ENCODE data around the gene C2orf81. TPM values are rescaled to one million over a fixed set of nuclear protein-coding genes. Genes with fewer than 3 reads are reported as not detected.

C2orf81 gene
- total RNA-seq, 1 donor from 2014 or later = 2.1 TPM

DNA sequence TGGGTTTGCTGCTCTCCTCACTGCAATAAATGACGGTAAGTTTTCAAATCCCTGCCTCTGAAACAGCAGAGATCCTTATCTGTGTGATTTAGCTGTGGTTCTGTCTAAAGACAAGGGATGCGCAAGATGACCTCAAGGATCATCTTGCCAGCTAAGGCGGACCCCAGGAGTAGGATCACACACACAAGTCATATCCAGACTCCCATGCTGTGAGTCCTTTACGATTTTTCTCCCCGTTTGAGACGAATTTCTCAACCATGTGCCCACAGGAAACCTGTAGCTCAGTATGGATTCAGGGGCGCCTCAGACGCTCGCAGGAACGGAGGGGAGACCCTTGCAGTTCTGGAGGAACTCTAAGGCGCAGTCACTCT, 30.2 kb downstream of the C2orf81 start:
- H3K4me3 Mint-ChIP-seq (ENCODE audit: unreplicated experiment) = no peak overlapping the region
- no peak for FAIRE-seq

DNA sequence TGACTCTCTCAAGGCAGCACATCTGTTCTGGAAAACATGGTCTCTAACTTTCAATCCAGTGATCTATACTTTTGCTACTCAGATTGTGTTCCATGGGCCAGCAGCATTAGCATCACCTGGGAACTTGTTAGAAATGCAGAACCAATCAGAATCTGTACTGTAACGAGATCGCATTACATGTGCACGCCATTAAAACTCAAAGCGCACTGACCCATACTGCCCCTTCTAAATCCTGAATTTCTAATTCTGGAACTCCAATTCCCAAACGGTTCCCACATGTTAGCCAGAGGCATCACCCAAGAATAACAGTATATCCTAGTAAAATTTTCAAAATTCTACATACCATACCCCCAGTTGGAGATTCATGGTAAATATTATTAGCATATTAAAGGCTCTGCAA, 30.8 kb downstream of the C2orf81 start:
- DNase-seq (ENCODE audit: low read depth) (no peak), FAIRE-seq (no peak)
- peaks cover 16% of the 10 kb centered on the region for H3K4me1 ChIP-seq (ENCODE audit: insufficient read depth, low read length)
- H3K4me3 ChIP-seq (ENCODE audit: insufficient read depth, low read depth, low read length) = peak overlapping the region; percentile 92
- no peak overlapping the region for H3K27ac ChIP-seq (ENCODE audit: low read depth, low read length)
- TF ChIP-seq EZH2 (IDR thresholded peaks at IDR 0.05; ENCODE audit: insufficient read depth, low read length) = no peak
- TF ChIP-seq, protein P1, sequence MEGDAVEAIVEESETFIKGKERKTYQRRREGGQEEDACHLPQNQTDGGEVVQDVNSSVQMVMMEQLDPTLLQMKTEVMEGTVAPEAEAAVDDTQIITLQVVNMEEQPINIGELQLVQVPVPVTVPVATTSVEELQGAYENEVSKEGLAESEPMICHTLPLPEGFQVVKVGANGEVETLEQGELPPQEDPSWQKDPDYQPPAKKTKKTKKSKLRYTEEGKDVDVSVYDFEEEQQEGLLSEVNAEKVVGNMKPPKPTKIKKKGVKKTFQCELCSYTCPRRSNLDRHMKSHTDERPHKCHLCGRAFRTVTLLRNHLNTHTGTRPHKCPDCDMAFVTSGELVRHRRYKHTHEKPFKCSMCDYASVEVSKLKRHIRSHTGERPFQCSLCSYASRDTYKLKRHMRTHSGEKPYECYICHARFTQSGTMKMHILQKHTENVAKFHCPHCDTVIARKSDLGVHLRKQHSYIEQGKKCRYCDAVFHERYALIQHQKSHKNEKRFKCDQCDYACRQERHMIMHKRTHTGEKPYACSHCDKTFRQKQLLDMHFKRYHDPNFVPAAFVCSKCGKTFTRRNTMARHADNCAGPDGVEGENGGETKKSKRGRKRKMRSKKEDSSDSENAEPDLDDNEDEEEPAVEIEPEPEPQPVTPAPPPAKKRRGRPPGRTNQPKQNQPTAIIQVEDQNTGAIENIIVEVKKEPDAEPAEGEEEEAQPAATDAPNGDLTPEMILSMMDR (IDR thresholded peaks at IDR 0.05; ENCODE audit: insufficient read depth, low read depth, low read length) = no peak
- H3K9me3 ChIP-seq (ENCODE audit: insufficient read depth, low read depth, low read length) = no peaks in the 10 kb centered on the region
- H3K9ac ChIP-seq (ENCODE audit: low read length) = peak overlapping the region; percentile 98
- no peaks in the 10 kb centered on the region for H3K36me3 Mint-ChIP-seq (ENCODE audit: low read depth, unreplicated experiment)
- H3K9me3 Mint-ChIP-seq (ENCODE audit: unreplicated experiment) = no peaks in the 10 kb centered on the region
- H4K20me1 ChIP-seq (ENCODE audit: insufficient read depth, low read length) = peaks cover 49% of the 10 kb centered on the region
- peaks cover 63% of the 10 kb centered on the region for H3K79me2 ChIP-seq (ENCODE audit: insufficient read depth, low read length)
- no peaks in the 10 kb centered on the region for H3K27me3 Mint-ChIP-seq (ENCODE audit: low read depth, unreplicated experiment)
- H3K27me3 ChIP-seq (ENCODE audit: insufficient read depth, low read length) = no peaks in the 10 kb centered on the region
- no peak overlapping the region for H2AFZ ChIP-seq (ENCODE audit: low read depth, low read length)
- H3K36me3 ChIP-seq (ENCODE audit: insufficient read depth, low read length) = no peaks in the 10 kb centered on the region
- no peak overlapping the region for H3K4me3 Mint-ChIP-seq (ENCODE audit: unreplicated experiment)
- H3K27ac Mint-ChIP-seq (ENCODE audit: unreplicated experiment) = no peak overlapping the region
- peak overlapping the region; percentile 92 for H3K4me2 ChIP-seq (ENCODE audit: low read length)
- H3K4me1 Mint-ChIP-seq (ENCODE audit: low read depth, unreplicated experiment) = peaks cover 4% of the 10 kb centered on the region

More for the DNA sequence above, 30.2 kb downstream of the C2orf81 start:
- peaks cover 45% of the 10 kb centered on the region for H4K20me1 ChIP-seq (ENCODE audit: insufficient read depth, low read length)
- H3K27ac Mint-ChIP-seq (ENCODE audit: unreplicated experiment) = peak overlapping the region; percentile 66
- peak; percentile 18 for DNase-seq (ENCODE audit: low read depth)
- peak overlapping the region; percentile 99 for H3K27ac ChIP-seq (ENCODE audit: low read depth, low read length)
- no peaks in the 10 kb centered on the region for H3K9me3 ChIP-seq (ENCODE audit: insufficient read depth, low read depth, low read length)
- H3K4me1 ChIP-seq (ENCODE audit: insufficient read depth, low read length) = peaks cover 16% of the 10 kb centered on the region
- H3K36me3 ChIP-seq (ENCODE audit: insufficient read depth, low read length) = no peaks in the 10 kb centered on the region
- no peak for TF ChIP-seq EZH2 (IDR thresholded peaks at IDR 0.05; ENCODE audit: insufficient read depth, low read length)
- TF ChIP-seq, protein P1 (IDR thresholded peaks at IDR 0.05; ENCODE audit: insufficient read depth, low read depth, low read length) = no peak
- no peaks in the 10 kb centered on the region for H3K9me3 Mint-ChIP-seq (ENCODE audit: unreplicated experiment)
- peaks cover 57% of the 10 kb centered on the region for H3K79me2 ChIP-seq (ENCODE audit: insufficient read depth, low read length)
- H3K4me3 ChIP-seq (ENCODE audit: insufficient read depth, low read depth, low read length) = peak overlapping the region; percentile 92
- H3K9ac ChIP-seq (ENCODE audit: low read length) = peak overlapping the region; percentile 98
- H3K36me3 Mint-ChIP-seq (ENCODE audit: low read depth, unreplicated experiment) = no peaks in the 10 kb centered on the region
- H3K27me3 Mint-ChIP-seq (ENCODE audit: low read depth, unreplicated experiment) = no peaks in the 10 kb centered on the region
- H3K27me3 ChIP-seq (ENCODE audit: insufficient read depth, low read length) = no peaks in the 10 kb centered on the region
- H3K4me2 ChIP-seq (ENCODE audit: low read length) = peak overlapping the region; percentile 92
- H2AFZ ChIP-seq (ENCODE audit: low read depth, low read length) = peak overlapping the region; percentile 97
- peaks cover 4% of the 10 kb centered on the region for H3K4me1 Mint-ChIP-seq (ENCODE audit: low read depth, unreplicated experiment)

DNA sequence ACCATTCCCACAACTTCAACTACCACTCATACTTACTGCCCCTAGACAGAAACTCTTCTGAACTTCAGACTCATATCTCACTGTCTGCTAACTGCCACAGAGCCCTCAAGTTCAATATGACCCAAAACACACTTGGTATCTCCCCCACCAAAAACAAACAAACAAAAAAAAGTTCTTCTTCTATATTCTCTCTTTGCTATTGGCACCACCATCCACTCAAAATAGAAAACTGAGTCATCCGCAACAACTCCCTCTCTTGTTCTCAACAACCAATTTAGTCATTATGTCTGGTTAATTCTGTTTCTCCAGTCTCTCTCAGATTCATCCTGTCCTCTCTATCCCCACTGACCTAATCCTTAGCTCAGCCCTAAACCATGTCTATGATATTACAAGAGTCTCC, 34.1 kb downstream of the C2orf81 start:
- Histone ChIP-seq H3K36me3 (ENCODE audit: insufficient read depth, low read length) (peaks cover 3% of the 10 kb centered on the region), H4K20me1 (ENCODE audit: insufficient read depth, low read length) (peaks cover 72% of the 10 kb centered on the region), H3K27me3 (ENCODE audit: insufficient read depth, low read length) (no peaks in the 10 kb centered on the region), H3K4me3 (ENCODE audit: insufficient read depth, low read depth, low read length) (no peak overlapping the region), H3K9ac (ENCODE audit: low read length) (no peak overlapping the region), H3K9me3 (ENCODE audit: insufficient read depth, low read depth, low read length) (no peaks in the 10 kb centered on the region), H3K27ac (ENCODE audit: low read depth, low read length) (no peak overlapping the region), H3K4me1 (ENCODE audit: insufficient read depth, low read length) (peaks cover 27% of the 10 kb centered on the region), H2AFZ (ENCODE audit: low read depth, low read length) (no peak overlapping the region), H3K4me2 (ENCODE audit: low read length) (peak overlapping the region; percentile 27), H3K79me2 (ENCODE audit: insufficient read depth, low read length) (peaks cover 85% of the 10 kb centered on the region)
- no peaks in the 10 kb centered on the region for H3K36me3 Mint-ChIP-seq (ENCODE audit: low read depth, unreplicated experiment)
- H3K4me1 Mint-ChIP-seq (ENCODE audit: low read depth, unreplicated experiment) = peaks cover 4% of the 10 kb centered on the region
- DNase-seq (ENCODE audit: low read depth) = peak; percentile 45
- H3K27ac Mint-ChIP-seq (ENCODE audit: unreplicated experiment) = no peak overlapping the region
- no peak for FAIRE-seq
- no peaks in the 10 kb centered on the region for H3K27me3 Mint-ChIP-seq (ENCODE audit: low read depth, unreplicated experiment)
- H3K4me3 Mint-ChIP-seq (ENCODE audit: unreplicated experiment) = no peak overlapping the region
- no peaks in the 10 kb centered on the region for H3K9me3 Mint-ChIP-seq (ENCODE audit: unreplicated experiment)
- TF ChIP-seq, protein P1 (IDR thresholded peaks at IDR 0.05; ENCODE audit: insufficient read depth, low read depth, low read length) = no peak
- TF ChIP-seq EZH2 (IDR thresholded peaks at IDR 0.05; ENCODE audit: insufficient read depth, low read length) = no peak
